ENCODE data around the gene BATF3.

DNA sequence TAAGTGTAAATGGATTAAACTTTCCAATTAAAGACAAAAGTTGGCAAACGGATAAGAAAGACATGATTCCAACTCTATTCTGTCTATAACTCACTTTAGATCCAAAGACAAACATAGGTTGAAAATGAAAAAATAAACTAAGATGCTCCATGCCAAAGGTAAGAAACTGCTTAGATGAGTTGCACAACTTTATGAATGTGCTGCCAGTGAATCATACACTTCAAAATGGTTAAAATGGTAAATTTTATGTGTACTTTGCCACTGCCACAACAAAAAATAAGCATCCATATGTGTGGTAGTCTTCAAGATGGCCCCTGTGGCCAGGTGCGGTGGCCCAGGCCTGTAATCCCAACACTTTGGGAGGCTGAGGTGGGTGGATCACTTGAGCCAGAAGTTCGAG lies 46.9 kb upstream of the BATF3 start:
- no peak for TF ChIP-seq CTCF (IDR thresholded peaks at IDR 0.05)
- TF ChIP-seq EP300 (IDR thresholded peaks at IDR 0.05; ENCODE audit: low read depth), result no peak
